GM12801 (cell line): Measurements from ENCODE around the gene PTPRK.

ENCODE experiments used
- TF ChIP-seq, protein P1 (sequence below): IDR thresholded peaks from one replicate; pipeline ENCODE4 v1.5.1; 2011; ENCODE audit warnings: control low read depth; ENCODE audit not compliant: insufficient read length; ENCODE audit errors: extremely low read depth

The PTPRK gene

DNA sequence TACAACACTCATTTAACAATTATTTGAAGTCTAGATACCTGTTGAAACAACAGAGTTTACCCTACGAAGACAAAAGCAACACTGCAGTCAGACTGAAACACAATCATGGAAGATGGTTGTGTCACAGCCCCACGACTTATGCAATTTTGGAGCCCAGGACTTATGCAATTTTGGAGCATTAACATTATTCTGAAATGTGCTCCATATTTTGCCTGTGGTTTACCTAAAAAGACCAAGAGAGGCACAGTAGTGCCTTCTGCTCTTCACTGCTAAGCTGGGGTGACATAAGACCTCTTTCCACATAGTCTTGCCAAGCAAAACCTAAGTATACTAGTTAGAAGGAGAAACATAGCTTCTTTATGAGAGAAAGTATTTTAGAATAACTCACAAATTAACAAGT is 216.5 kb downstream of the PTPRK start:
- TF ChIP-seq, protein P1, sequence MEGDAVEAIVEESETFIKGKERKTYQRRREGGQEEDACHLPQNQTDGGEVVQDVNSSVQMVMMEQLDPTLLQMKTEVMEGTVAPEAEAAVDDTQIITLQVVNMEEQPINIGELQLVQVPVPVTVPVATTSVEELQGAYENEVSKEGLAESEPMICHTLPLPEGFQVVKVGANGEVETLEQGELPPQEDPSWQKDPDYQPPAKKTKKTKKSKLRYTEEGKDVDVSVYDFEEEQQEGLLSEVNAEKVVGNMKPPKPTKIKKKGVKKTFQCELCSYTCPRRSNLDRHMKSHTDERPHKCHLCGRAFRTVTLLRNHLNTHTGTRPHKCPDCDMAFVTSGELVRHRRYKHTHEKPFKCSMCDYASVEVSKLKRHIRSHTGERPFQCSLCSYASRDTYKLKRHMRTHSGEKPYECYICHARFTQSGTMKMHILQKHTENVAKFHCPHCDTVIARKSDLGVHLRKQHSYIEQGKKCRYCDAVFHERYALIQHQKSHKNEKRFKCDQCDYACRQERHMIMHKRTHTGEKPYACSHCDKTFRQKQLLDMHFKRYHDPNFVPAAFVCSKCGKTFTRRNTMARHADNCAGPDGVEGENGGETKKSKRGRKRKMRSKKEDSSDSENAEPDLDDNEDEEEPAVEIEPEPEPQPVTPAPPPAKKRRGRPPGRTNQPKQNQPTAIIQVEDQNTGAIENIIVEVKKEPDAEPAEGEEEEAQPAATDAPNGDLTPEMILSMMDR: no peak

DNA sequence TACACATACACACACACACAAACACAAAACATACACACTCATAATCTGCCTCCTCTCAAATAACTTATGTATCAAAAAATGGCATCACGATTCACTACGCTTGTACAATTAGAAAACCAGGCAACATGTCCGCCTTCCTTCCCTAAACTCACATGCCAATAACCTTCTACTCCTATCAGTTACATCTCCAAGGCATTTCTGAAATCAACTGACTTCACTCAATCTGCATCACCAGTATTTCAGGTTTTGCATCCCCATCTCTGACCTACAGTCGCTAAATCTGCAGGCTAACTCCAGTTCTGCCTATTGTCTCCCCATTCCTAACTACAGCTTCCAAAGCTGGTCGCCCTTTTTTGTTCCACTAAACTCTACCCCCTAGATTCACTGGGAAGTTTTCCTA is 217.5 kb downstream of the PTPRK start:
- TF ChIP-seq, protein P1: no peak

DNA sequence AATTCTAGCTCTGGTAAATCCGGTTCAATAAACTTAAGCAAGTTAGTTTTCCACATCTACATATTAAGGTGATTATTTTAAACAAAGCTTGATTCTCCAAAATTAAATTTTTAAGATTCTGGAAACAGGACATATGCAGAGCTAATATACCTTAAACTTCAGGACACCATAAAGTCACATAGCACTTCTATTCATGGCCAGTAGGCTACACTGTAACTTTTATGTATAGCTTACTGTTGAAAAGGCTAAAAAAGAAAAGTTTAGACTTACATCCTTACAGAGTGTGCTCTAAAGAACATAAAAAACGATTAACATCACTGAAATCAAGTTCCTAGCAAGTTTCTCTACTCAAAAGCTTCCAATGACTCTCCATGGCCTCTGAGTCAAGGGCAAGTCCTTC is 224.7 kb downstream of the PTPRK start:
- TF ChIP-seq, protein P1: no peak

DNA sequence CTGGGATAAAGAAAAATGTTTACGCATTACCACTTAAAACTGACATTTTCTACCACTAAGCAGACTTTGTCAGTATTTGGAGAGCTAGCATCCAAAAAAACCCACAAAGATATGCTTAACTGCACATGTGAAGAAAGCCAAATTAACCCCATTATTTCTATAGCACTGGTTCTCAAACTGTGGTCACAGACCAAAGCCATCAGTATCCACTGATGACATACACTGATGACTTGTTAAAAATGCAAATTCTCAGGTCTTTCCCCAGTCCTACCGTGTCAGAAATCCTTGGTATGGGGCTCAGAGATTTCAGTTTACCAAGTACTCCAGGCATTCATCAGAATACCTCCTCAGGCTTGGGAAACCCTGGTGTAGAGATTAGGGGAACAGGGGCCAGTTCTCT is 230.2 kb downstream of the PTPRK start:
- TF ChIP-seq, protein P1: no peak

DNA sequence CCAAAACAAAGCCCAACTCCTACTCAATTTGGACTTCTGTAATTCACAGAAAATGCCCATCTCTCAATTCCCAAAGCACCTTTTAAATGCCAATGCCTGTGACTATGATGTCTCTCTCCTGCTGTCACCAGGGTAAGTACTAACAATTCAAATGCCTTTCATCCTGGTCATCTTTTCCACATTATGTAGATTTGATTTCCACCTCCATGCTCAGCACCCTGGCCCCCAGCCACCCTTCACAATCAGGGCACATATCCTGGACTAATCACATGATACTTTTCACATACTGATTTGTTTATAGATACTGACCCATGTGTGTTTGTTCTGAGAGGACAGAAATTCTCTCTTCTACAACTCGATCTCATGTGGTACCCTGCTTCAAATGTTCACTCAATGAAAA is 236.3 kb downstream of the PTPRK start:
- TF ChIP-seq, protein P1: no peak

DNA sequence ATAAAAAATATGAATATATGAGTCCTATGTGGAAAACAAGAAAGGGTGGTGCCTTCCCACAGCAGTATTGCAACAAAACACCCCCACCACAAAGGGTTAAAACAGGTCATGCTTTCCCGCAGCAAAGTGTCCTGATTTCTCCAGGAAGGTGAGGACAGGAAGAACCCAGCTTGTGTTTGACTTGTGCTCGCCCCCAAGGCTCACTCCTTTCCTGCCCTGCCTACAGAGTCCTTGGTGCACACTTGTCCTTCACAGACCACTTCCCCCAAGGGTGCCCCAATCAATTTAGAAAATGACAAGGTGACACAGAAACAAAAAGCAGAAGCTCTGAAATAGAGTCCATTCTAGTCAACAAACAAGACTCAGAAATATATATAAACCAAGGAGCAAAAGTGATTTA is 237.4 kb downstream of the PTPRK start:
- TF ChIP-seq, protein P1: no peak

DNA sequence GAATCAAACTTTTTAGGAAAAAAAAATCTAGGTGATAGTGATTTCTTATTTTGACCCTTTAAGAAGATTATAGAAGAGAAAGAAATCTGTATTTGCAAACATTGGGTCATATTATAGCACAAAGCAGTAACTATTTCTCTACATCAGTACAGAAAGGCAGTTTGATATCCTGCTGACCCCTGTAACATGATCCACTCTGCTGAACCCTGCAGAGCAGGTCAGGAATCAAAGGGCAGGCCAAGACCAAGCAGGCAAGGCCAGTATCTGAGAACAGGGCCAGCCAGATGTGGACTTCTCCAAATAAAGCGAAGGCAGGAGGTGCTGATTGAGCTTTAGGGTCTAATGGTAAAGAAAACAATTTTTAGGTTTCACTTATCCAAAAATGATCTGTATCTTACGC is 239.4 kb downstream of the PTPRK start:
- TF ChIP-seq, protein P1: no peak

DNA sequence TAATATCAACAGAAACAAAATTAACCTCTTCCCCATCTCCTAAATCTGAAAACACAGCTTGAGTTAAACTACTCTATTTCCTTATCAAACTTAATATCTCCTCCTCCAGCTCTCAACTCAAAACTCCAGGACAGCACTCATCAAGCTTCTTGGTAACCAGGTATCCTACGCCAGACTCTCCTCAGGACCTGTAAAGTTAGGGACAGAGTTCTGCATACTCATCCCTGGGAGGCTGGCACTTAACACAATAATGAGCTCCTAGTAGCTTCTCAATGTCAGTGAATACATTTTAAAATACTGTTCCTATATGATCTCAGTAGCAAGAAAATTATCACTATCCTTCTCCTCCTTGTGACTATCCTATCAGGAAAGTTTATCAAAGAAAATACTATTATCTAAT is 240.3 kb downstream of the PTPRK start:
- TF ChIP-seq, protein P1: no peak
